ENCODE data around the gene MXRA7.

The MXRA7 gene

GRCh38 chr17:76716839-76717215, 6.1 kb upstream of the MXRA7 start:
- no peak overlapping the region for H3K4me3 ChIP-seq (ENCODE audit: low read length)
- H3K4me2 ChIP-seq (ENCODE audit: low read length), result no peak overlapping the region
- no peak for TF ChIP-seq EZH2phosphoT487 (IDR thresholded peaks at IDR 0.05; ENCODE audit: low read depth)
- no peak for TF ChIP-seq CTCF (IDR thresholded peaks at IDR 0.05; ENCODE audit: low read depth, low read length)
- H3K27ac ChIP-seq (ENCODE audit: low read length), result no peak overlapping the region
- H3K79me2 ChIP-seq (ENCODE audit: low read length), result peaks cover 4% of the 10 kb centered on the region
- H4K20me1 ChIP-seq (ENCODE audit: insufficient read depth, low read length), result peaks cover 13% of the 10 kb centered on the region; the same call in 1 of the 2 replicates
- H3K36me3 ChIP-seq (replicated peaks; ENCODE audit: low read depth, low read length), result peaks cover 64% of the 10 kb centered on the region
- no peak overlapping the region for H2AFZ ChIP-seq (ENCODE audit: low read depth, low read length)
- H3K9ac ChIP-seq (ENCODE audit: low read length), result no peak overlapping the region
- H3K4me1 ChIP-seq (ENCODE audit: low read length), result peaks cover 9% of the 10 kb centered on the region
- no peaks in the 10 kb centered on the region for H3K9me3 ChIP-seq (ENCODE audit: insufficient read depth, low read length)
- H3K27me3 ChIP-seq (ENCODE audit: low read depth, low read length), result no peaks in the 10 kb centered on the region

GRCh38 chr17:76716146-76716838, 5.5 kb upstream of the MXRA7 start:
- H3K27me3 ChIP-seq (ENCODE audit: low read depth, low read length), result no peaks in the 10 kb centered on the region
- H3K4me1 ChIP-seq (ENCODE audit: low read length), result peaks cover 9% of the 10 kb centered on the region
- no peak overlapping the region for H3K4me2 ChIP-seq (ENCODE audit: low read length)
- no peak overlapping the region for H2AFZ ChIP-seq (ENCODE audit: low read depth, low read length)
- H4K20me1 ChIP-seq (ENCODE audit: insufficient read depth, low read length), result peaks cover 13% of the 10 kb centered on the region; the same call in 1 of the 2 replicates
- no peaks in the 10 kb centered on the region for H3K9me3 ChIP-seq (ENCODE audit: insufficient read depth, low read length)
- peaks cover 59% of the 10 kb centered on the region for H3K36me3 ChIP-seq (replicated peaks; ENCODE audit: low read depth, low read length)
- peaks cover 4% of the 10 kb centered on the region for H3K79me2 ChIP-seq (ENCODE audit: low read length)
- TF ChIP-seq CTCF (IDR thresholded peaks at IDR 0.05; ENCODE audit: low read depth, low read length) (no peak), EZH2phosphoT487 (IDR thresholded peaks at IDR 0.05; ENCODE audit: low read depth) (no peak)
- no peak overlapping the region for H3K4me3 ChIP-seq (ENCODE audit: low read length)
- H3K27ac ChIP-seq (ENCODE audit: low read length), result no peak overlapping the region
- no peak overlapping the region for H3K9ac ChIP-seq (ENCODE audit: low read length)

- H3K36me3 ChIP-seq (replicated peaks; ENCODE audit: low read depth, low read length), result peaks cover 51% of the 10 kb centered on the region
- H3K27me3 ChIP-seq (ENCODE audit: low read depth, low read length), result no peaks in the 10 kb centered on the region
- H4K20me1 ChIP-seq (ENCODE audit: insufficient read depth, low read length), result peaks cover 13% of the 10 kb centered on the region; the same call in 1 of the 2 replicates
- H3K27ac ChIP-seq (ENCODE audit: low read length), result no peak overlapping the region
- no peak overlapping the region for H3K4me2 ChIP-seq (ENCODE audit: low read length)
- H3K79me2 ChIP-seq (ENCODE audit: low read length), result peaks cover 4% of the 10 kb centered on the region
- H3K9ac ChIP-seq (ENCODE audit: low read length), result no peak overlapping the region
- H3K4me1 ChIP-seq (ENCODE audit: low read length), result peaks cover 9% of the 10 kb centered on the region
- no peaks in the 10 kb centered on the region for H3K9me3 ChIP-seq (ENCODE audit: insufficient read depth, low read length)
- no peak for TF ChIP-seq CTCF (IDR thresholded peaks at IDR 0.05; ENCODE audit: low read depth, low read length)
- no peak for TF ChIP-seq EZH2phosphoT487 (IDR thresholded peaks at IDR 0.05; ENCODE audit: low read depth)
- H2AFZ ChIP-seq (ENCODE audit: low read depth, low read length), result no peak overlapping the region
- no peak overlapping the region for H3K4me3 ChIP-seq (ENCODE audit: low read length)
Measured at GRCh38 chr17:76715496-76715830, 4.7 kb upstream of the MXRA7 start.

GRCh38 chr17:76714822-76715495, 4.2 kb upstream of the MXRA7 start:
- peaks cover 4% of the 10 kb centered on the region for H3K79me2 ChIP-seq (ENCODE audit: low read length)
- peaks cover 13% of the 10 kb centered on the region; the same call in 1 of the 2 replicates for H4K20me1 ChIP-seq (ENCODE audit: insufficient read depth, low read length)
- H2AFZ ChIP-seq (ENCODE audit: low read depth, low read length), result no peak overlapping the region
- peaks cover 46% of the 10 kb centered on the region for H3K36me3 ChIP-seq (replicated peaks; ENCODE audit: low read depth, low read length)
- no peak overlapping the region for H3K4me3 ChIP-seq (ENCODE audit: low read length)
- TF ChIP-seq CTCF (IDR thresholded peaks at IDR 0.05; ENCODE audit: low read depth, low read length) (peak; percentile 87), EZH2phosphoT487 (IDR thresholded peaks at IDR 0.05; ENCODE audit: low read depth) (no peak)
- peak overlapping the region; percentile 18; the same call in 1 of the 2 replicates for H3K4me2 ChIP-seq (ENCODE audit: low read length)
- H3K27ac ChIP-seq (ENCODE audit: low read length), result peak overlapping the region; percentile 32; the same call in 1 of the 2 replicates
- H3K9me3 ChIP-seq (ENCODE audit: insufficient read depth, low read length), result no peaks in the 10 kb centered on the region
- 0 out of 2 replicates have a peak, but pooled peaks cover 3% of the 10 kb centered on the region for H3K27me3 ChIP-seq (ENCODE audit: low read depth, low read length)
- H3K4me1 ChIP-seq (ENCODE audit: low read length), result peaks cover 12% of the 10 kb centered on the region
- no peak overlapping the region for H3K9ac ChIP-seq (ENCODE audit: low read length)

Measured in OCI-LY3 (cell line).